MCF 10A (cell line): ENCODE measurements around the gene CAPN15. TPM values are rescaled to one million over a fixed set of nuclear protein-coding genes. Genes with fewer than 3 reads are reported as not detected.

Experiments
- BruUV-seq: library from RNA; stranded (reverse); fragments of 400-500 nt; replicated peaks from 2 replicates; lab custom pipeline; 2021; lab: Mats Ljungman, UMichigan
- CTCF ChIA-PET: fragments of 300-600 bp; sonication (Branson Sonifier 250); formaldehyde crosslinking; extraction: SDS; loops from one replicate; lab custom pipeline; 2021; ENCODE audit warnings: antibody characterized with exemption, inconsistent platforms; lab: Yijun Ruan, JAX
- POLR2A ChIA-PET: fragments of 300-600, 350-650 bp; sonication (Branson Sonifier 250); formaldehyde crosslinking; extraction: SDS; loops from one replicate; lab custom pipeline; 2020; ENCODE audit warnings: antibody characterized with exemption, inconsistent platforms; lab: Yijun Ruan, JAX
- DNase-seq: peaks from one replicate; pipeline ENCODE4 v3.0.0-alpha.2; 2018; ENCODE audit not compliant: unreplicated experiment
- H3K27ac Mint-ChIP-seq: one replicate; pipeline ENCODE4 v1.8.0; 2022; ENCODE audit warnings: mild to moderate bottlenecking, low read depth, mixed read lengths; ENCODE audit not compliant: unreplicated experiment
- H3K27me3 Mint-ChIP-seq: one replicate; pipeline ENCODE4 v1.8.0; 2022; ENCODE audit warnings: mixed read lengths; ENCODE audit not compliant: insufficient read depth, unreplicated experiment
- H3K36me3 Mint-ChIP-seq: one replicate; pipeline ENCODE4 v1.8.0; 2022; ENCODE audit warnings: mild to moderate bottlenecking, moderate library complexity, mixed read lengths; ENCODE audit not compliant: insufficient read depth, unreplicated experiment
- H3K4me1 Mint-ChIP-seq: one replicate; pipeline ENCODE4 v1.8.0; 2022; ENCODE audit warnings: mixed read lengths; ENCODE audit not compliant: insufficient read depth, unreplicated experiment
- H3K4me3 Mint-ChIP-seq: one replicate; pipeline ENCODE4 v1.8.0; 2022; ENCODE audit warnings: mild to moderate bottlenecking, moderate library complexity, mixed read lengths; ENCODE audit not compliant: unreplicated experiment
- H3K9me3 Mint-ChIP-seq: one replicate; pipeline ENCODE4 v1.8.0; 2022; ENCODE audit warnings: mixed read lengths; ENCODE audit not compliant: unreplicated experiment
- intact Hi-C: fragments of 100-400 bp; cut with micrococcal nuclease; formaldehyde crosslinking; loops from 2 replicates; pipeline ENCODE4 v1.14.1; 2022
- total RNA-seq: library from RNA; stranded (reverse); gene quantifications from 2 replicates; pipeline ENCODE4 v1.2.3, GENCODE V29; 2022
- TF ChIP-seq, protein P1 (sequence below): fragments of 200-600 bp; IDR thresholded peaks from one replicate; pipeline ENCODE4 v1.8.0; 2022; ENCODE audit warnings: antibody characterized with exemption, mild to moderate bottlenecking; ENCODE audit not compliant: unreplicated experiment

The CAPN15 gene
- total RNA-seq, 1 experiment from 2014 or later, result 81.1 TPM

DNA sequence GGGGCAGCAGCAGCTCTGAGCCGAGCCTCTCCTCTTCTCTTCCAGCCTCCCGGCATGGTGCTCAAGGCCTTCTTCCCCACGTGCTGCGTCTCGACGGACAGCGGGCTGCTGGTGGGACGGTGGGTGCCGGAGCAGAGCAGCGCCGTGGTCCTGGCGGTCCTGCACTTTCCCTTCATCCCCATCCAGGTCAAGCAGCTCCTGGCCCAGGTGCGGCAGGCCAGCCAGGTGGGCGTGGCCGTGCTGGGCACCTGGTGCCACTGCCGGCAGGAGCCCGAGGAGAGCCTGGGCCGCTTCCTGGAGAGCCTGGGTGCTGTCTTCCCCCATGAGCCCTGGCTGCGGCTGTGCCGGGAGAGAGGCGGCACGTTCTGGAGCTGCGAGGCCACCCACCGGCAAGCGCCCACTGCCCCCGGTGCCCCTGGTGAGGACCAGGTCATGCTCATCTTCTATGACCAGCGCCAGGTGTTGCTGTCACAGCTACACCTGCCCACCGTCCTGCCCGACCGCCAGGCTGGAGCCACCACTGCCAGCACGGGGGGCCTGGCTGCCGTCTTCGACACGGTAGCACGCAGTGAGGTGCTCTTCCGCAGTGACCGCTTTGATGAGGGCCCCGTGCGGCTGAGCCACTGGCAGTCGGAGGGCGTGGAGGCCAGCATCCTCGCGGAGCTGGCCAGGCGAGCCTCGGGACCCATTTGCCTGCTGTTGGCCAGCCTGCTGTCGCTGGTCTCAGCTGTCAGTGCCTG is 46.7 kb downstream of the CAPN15 start:
- TF ChIP-seq, protein P1, sequence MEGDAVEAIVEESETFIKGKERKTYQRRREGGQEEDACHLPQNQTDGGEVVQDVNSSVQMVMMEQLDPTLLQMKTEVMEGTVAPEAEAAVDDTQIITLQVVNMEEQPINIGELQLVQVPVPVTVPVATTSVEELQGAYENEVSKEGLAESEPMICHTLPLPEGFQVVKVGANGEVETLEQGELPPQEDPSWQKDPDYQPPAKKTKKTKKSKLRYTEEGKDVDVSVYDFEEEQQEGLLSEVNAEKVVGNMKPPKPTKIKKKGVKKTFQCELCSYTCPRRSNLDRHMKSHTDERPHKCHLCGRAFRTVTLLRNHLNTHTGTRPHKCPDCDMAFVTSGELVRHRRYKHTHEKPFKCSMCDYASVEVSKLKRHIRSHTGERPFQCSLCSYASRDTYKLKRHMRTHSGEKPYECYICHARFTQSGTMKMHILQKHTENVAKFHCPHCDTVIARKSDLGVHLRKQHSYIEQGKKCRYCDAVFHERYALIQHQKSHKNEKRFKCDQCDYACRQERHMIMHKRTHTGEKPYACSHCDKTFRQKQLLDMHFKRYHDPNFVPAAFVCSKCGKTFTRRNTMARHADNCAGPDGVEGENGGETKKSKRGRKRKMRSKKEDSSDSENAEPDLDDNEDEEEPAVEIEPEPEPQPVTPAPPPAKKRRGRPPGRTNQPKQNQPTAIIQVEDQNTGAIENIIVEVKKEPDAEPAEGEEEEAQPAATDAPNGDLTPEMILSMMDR, result no peak
- Mint-ChIP-seq H3K36me3 (peaks cover 13% of the 10 kb centered on the region), H3K27me3 (no peaks in the 10 kb centered on the region), H3K4me3 (no peak overlapping the region), H3K27ac (no peak overlapping the region), H3K9me3 (no peaks in the 10 kb centered on the region), H3K4me1 (peaks cover 8% of the 10 kb centered on the region)
- intact Hi-C loops, result no loop called here
- BruUV-seq, result no TSS peak
- POLR2A ChIA-PET, result no interaction called here
- DNase-seq, result no peak
- CTCF ChIA-PET, result no interaction called here

DNA sequence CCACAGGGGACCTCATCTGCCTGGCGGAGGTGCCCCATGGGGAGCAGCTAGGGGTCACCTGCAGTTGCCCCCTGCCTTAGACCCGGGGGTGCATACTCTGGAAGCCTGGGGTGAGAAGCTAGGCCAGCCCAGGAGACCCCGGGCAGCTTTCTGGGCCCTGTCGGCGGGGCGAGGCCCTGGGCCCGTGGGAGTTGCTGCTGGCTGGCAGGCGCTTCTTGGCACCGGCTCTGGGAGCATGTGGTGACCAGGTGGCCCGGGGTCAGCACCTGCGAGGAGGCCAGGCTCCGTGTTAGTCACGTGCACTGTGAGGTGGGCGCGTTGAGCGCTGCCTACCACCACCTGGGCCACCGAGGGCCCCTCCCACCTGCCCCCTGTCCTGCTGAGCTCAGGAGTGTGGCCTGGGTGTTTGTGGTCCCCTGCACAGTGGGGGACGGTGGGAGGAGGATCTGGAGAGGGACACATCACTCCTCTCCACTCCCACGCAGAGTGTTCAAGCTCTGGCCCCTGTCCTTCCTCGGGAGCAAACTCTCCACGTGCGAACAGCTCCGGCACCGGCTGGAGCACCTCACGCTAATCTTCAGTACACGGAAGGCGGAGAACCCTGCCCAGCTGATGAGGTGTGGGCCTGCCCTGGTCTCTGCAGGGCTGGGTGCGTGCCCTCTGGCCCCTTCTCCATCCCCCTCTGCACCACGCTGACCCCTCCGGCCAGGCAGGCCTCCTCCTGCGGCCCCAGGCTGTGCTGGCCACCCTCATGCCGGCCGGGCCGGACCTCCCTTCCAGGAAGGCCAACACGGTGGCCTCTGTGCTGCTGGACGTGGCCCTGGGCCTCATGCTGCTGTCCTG is 48.1 kb downstream of the CAPN15 start:
- POLR2A ChIA-PET, result interaction anchor here (0.9 kb wide), 1 partner anchor 12 kb away, joined by 3 read pairs; no protein-coding TSS in a partner anchor
- CTCF ChIA-PET, result interaction anchor here (1.0 kb wide), 1 partner anchor 10 kb away, joined by 4 read pairs; no protein-coding TSS in a partner anchor
- H3K4me1 Mint-ChIP-seq, result peaks cover 8% of the 10 kb centered on the region

DNA sequence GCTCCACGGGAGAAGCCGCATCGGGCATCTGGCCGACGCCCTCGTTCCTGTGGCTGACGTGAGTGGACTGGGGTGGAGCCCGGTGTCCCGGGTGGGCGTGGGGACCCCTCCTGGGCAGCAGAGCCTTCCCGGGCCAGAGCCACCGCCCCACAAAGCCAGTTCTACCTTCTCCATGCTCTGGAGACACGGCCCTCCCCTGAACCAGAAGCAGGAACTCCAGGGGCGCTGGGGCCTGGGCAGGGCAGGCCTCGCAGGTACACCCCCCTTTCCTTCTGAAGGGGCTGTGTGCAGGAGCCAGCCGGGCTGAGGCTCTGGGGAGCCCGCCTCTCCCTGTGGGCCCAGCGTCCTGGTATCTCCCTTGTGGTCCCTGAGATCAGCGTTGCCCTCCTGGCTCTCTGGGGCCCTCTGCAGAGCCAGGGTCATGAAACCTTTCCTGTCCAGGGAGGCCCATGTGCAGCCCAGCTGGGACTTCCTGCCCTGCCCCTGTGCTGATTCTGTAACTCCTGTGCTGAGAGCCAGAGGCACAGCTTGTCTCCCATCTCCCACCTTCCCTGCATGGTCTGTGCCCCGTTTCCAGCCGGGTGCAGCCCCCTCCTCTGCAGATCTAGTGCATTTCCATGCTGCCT is 48.8 kb downstream of the CAPN15 start:
- intact Hi-C loops, result no loop called here
- no TSS peak for BruUV-seq
- CTCF ChIA-PET, result interaction anchor here (0.6 to 1.0 kb wide), 3 partner anchors 9 to 92 kb away, joined by 3 to 4 read pairs (median 3); partner anchors contain the start of gene RHOT2
- Mint-ChIP-seq H3K27me3 (no peaks in the 10 kb centered on the region), H3K4me3 (no peak overlapping the region), H3K36me3 (peaks cover 13% of the 10 kb centered on the region), H3K27ac (no peak overlapping the region), H3K9me3 (no peaks in the 10 kb centered on the region), H3K4me1 (peaks cover 1% of the 10 kb centered on the region)
- DNase-seq, result no peak
- POLR2A ChIA-PET, result interaction anchor here (1.2 kb wide), 1 partner anchor 11 kb away, joined by 6 read pairs; no protein-coding TSS in a partner anchor
- TF ChIP-seq, protein P1, result no peak

More for the DNA sequence above, 48.1 kb downstream of the CAPN15 start:
- peaks cover 13% of the 10 kb centered on the region for H3K36me3 Mint-ChIP-seq
- no peaks in the 10 kb centered on the region for H3K9me3 Mint-ChIP-seq
- no peak for DNase-seq
- no TSS peak for BruUV-seq
- H3K27ac Mint-ChIP-seq, result no peak overlapping the region
- TF ChIP-seq, protein P1, result no peak
- H3K4me3 Mint-ChIP-seq, result no peak overlapping the region
- no peaks in the 10 kb centered on the region for H3K27me3 Mint-ChIP-seq
- intact Hi-C loops, result no loop called here
